ENCODE measurements around the gene LTC4S.
"Not testable (repeated sequence)": the region's sequence is repeated elsewhere in the genome, so short reads cannot be mapped to it uniquely, and the experiment has no call there.

Gene LTC4S

DNA sequence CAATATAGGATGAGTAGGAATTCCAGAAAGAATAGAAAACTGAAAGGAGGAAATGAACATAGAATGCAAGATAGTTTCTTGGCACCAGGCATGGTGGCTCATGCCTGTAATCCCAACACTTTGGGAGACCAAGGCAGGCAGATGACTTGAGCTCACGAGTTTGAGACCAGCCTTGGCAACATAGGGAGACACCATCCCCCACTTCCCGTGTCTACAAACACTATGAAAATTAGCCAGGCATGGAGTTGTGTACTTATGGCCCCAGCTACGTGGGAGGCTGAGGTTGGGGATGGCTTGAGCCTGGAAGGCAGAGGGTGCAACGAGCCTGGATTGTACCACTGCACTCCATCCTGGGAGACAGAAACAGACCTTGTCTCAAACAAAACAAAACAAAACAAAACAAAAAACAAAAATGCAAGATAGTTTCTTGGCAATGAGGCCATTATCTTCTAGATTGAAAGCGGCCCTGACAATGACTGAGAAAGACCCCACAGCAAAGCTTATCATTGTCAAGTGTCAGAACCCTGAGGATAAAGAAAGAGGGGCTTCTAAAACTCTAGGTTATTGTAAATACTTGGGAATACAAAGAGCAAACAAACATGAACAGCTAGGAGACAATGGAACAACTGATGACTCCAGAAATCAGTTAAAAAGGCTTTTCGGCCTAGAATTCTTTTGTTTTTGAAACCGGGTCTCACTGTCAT lies 36.1 kb downstream of the LTC4S start:
- DNase-seq = no peak

GRCh38 chr5:179830818-179831468 lies 37.2 kb downstream of the LTC4S start:
- no peak for DNase-seq

DNA sequence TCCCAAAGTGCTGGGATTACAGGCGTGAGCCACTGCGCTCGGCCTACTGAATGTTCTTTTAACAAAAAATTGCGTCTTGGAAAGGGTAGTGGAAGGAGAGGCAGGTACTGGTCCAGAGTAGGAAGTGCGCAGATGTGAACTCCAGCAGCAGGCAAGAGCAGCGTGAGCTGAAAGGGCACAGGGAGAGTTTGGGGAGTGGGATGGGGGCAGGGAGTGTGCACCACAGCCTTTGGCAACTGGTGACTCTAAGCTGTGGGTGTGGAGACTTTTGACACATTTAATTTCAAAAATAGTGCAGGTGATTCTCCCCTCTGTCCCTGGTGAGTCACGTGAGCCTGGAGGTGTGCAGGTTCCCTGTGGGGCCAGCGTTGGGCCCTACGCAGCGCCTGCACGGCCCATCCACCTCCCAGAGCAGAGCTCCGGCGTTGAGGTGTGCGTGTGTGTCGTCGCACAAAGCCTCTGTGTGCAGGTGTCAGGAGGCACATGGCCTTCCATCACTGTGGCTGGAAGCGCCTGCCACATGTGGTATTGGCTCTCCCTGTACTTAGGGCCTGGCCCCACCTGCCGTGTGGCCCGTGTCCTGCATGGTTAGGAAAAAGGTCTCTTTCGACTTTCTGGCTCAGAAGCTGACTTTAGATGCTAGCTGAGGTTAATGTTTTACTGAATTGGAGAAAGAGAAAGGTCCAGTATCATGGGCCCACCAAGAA lies 38.4 kb downstream of the LTC4S start:
- DNase-seq = no peak

- no peak for DNase-seq
Measured at GRCh38 chr5:179833056-179833708, 39.4 kb downstream of the LTC4S start.

DNA sequence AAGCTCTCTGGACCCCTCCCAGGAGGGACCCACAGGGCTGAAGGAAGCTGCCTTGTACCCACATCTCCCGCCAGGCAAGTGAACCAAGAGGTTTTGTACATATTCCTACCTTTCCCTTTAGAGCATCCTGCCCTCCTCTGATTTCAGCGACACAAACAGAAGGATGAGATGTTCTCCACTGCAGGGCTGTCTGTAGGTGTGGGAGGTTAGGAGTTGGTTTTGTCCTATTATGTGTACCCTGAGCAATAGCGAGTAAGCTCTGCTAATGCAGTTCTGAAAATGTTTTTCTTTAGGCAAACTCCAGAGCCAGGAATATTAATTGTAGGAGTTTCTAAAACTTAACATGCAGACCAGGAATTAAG lies 39.9 kb downstream of the LTC4S start:
- DNase-seq = no peak

DNA sequence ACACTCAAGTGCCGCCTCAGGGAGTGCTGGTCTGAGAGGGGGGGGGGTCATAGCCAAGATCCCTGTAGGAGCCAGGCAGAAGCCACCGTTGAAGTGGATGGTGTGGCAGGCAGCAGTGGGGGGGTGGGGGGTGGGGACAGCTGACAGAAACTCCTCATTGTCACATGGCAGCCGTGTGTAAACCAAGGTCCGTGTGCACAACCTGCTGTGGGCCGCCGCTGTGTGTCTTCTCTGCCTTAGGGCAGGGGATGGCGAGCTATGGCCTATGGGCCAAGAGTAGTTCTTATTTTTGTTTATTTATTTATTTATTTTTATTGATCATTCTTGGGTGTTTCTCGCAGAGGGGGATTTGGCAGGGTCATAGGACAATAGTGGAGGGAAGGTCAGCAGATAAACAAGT lies 40.3 kb downstream of the LTC4S start:
- DNase-seq = no peak

DNA sequence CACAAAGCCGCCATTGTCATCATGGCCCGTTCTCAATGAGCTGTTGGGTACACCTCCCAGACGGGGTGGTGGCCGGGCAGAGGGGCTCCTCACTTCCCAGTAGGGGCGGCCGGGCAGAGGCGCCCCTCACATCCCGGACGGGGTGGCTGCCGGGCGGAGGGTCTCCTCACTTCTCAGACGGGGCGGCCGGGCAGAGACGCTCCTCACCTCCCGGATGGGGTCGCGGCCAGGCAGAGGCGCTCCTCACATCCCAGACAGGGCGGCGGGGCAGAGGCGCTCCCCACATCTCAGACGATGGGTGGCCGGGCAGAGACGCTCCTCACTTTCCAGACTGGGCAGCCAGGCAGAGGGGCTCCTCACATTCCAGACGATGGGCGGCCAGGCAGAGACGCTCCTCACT lies 41.1 kb downstream of the LTC4S start:
- DNase-seq = not testable (repeated sequence)

DNA sequence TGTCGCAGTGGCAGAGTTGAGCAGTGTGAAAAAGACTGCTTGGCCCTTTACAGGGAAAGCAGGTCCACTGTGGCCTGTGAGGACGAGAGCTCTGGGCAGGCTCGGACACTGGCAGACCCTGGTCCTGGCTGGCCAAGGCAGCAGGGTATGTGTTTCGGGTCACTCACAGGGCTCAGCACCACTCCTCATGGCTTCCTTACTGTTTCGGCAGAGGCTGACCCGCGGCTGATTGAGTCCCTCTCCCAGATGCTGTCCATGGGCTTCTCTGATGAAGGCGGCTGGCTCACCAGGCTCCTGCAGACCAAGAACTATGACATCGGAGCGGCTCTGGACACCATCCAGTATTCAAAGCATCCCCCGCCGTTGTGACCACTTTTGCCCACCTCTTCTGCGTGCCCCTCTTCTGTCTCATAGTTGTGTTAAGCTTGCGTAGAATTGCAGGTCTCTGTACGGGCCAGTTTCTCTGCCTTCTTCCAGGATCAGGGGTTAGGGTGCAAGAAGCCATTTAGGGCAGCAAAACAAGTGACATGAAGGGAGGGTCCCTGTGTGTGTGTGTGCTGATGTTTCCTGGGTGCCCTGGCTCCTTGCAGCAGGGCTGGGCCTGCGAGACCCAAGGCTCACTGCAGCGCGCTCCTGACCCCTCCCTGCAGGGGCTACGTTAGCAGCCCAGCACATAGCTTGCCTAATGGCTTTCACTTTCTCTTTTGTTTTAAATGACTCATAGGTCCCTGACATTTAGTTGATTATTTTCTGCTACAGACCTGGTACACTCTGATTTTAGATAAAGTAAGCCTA lies 42.6 kb downstream of the LTC4S start:
- no peak for DNase-seq

GRCh38 chr5:179837076-179838011 lies 43.6 kb downstream of the LTC4S start:
- no peak for DNase-seq

- DNase-seq = no peak
Measured at GRCh38 chr5:179839328-179840256, 45.8 kb downstream of the LTC4S start.

GRCh38 chr5:179840321-179840720 lies 46.5 kb downstream of the LTC4S start:
- no peak for DNase-seq

DNA sequence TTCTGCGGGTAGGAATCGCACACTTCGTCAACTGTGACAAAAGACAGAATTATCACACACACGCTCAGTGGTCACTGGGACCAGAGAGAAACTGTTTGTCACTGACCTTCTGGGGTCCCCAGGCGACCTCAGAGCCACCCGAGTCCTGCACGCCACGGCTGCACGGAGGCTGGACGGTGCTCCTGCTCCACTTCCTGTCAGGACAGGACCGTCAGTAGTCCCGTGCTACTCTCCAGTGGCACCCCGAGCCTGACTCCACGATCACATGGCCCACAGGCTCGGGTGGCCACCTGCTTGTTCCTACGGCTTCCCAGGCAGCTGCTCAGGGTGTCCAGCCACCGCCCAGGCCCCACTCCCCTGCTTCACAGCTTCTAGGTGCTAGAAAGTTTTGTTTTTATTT lies 47.0 kb downstream of the LTC4S start:
- no peak for DNase-seq

DNA sequence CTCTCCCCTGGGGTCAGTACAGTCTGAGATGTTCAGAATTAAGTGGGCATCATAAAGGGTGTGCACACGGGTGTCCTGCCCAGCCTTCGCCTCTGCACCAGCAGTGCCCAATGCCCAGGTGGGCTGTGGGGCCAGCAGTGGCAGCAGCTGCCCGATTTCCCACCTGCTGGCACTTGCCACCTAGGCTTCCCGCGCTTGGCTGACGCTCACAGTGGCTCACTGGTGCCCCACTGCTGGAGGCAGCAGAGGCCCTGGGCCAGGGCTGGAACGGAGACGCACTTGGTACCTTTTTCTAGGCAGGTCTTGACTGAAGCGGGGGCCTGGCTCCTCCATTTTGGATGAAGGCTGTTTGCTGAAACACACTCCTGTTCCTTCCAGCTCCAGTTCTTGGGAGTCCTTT lies 47.8 kb downstream of the LTC4S start:
- no peak for DNase-seq
